ENCODE measurements around the gene TFEB.

Gene TFEB

GRCh38 chr6:41696788-41697187, 38.6 kb downstream of the TFEB start:
- TF ChIP-seq CEBPB (IDR thresholded peaks at IDR 0.05) (no peak), YY1 (IDR thresholded peaks at IDR 0.05; ENCODE audit: low read depth) (no peak), TAF1 (IDR thresholded peaks at IDR 0.05; ENCODE audit: low read depth) (no peak), USF1 (IDR thresholded peaks at IDR 0.05) (no peak), EGR1 (IDR thresholded peaks at IDR 0.05) (no peak), REST (IDR thresholded peaks at IDR 0.05; ENCODE audit: low read depth) (no peak), MAX (IDR thresholded peaks at IDR 0.05) (no peak), EP300 (IDR thresholded peaks at IDR 0.05; ENCODE audit: borderline replicate concordance) (no peak), NFIC (IDR thresholded peaks at IDR 0.05) (no peak), TCF12 (IDR thresholded peaks at IDR 0.05; ENCODE audit: low read depth) (no peak)

GRCh38 chr6:41695825-41696224, 39.6 kb downstream of the TFEB start:
- TF ChIP-seq YY1 (IDR thresholded peaks at IDR 0.05; ENCODE audit: low read depth) (no peak), ZBTB7A (IDR thresholded peaks at IDR 0.05; ENCODE audit: low read depth) (no peak), USF1 (IDR thresholded peaks at IDR 0.05) (no peak), FOXM1 (IDR thresholded peaks at IDR 0.05; ENCODE audit: borderline replicate concordance, low read depth) (no peak)

GRCh38 chr6:41694815-41695526, 40.4 kb downstream of the TFEB start:
- TF ChIP-seq RAD21 (IDR thresholded peaks at IDR 0.05; ENCODE audit: low read depth) (no peak), TEAD4 (IDR thresholded peaks at IDR 0.05) (no peak), YY1 (IDR thresholded peaks at IDR 0.05; ENCODE audit: low read depth) (no peak), MAX (IDR thresholded peaks at IDR 0.05) (no peak), NFIC (IDR thresholded peaks at IDR 0.05) (no peak), USF1 (IDR thresholded peaks at IDR 0.05) (no peak), EGR1 (IDR thresholded peaks at IDR 0.05) (no peak), FOXM1 (IDR thresholded peaks at IDR 0.05; ENCODE audit: borderline replicate concordance, low read depth) (no peak), ZBTB7A (IDR thresholded peaks at IDR 0.05; ENCODE audit: low read depth) (no peak), REST (IDR thresholded peaks at IDR 0.05; ENCODE audit: low read depth) (no peak), CREB1 (IDR thresholded peaks at IDR 0.05; ENCODE audit: low read depth) (no peak), EP300 (IDR thresholded peaks at IDR 0.05; ENCODE audit: borderline replicate concordance) (no peak), TCF12 (IDR thresholded peaks at IDR 0.05; ENCODE audit: low read depth) (no peak), TAF1 (IDR thresholded peaks at IDR 0.05; ENCODE audit: low read depth) (no peak), CEBPB (IDR thresholded peaks at IDR 0.05) (no peak)

GRCh38 chr6:41693281-41694240, 41.8 kb downstream of the TFEB start:
- TF ChIP-seq CREB1 (IDR thresholded peaks at IDR 0.05; ENCODE audit: low read depth), result no peak
- TF ChIP-seq EP300 (IDR thresholded peaks at IDR 0.05; ENCODE audit: borderline replicate concordance), result no peak
- no peak for TF ChIP-seq EGR1 (IDR thresholded peaks at IDR 0.05)
- TF ChIP-seq RAD21 (IDR thresholded peaks at IDR 0.05; ENCODE audit: low read depth), result no peak
- TF ChIP-seq TAF1 (IDR thresholded peaks at IDR 0.05; ENCODE audit: low read depth), result no peak
- no peak for TF ChIP-seq TEAD4 (IDR thresholded peaks at IDR 0.05)
- TF ChIP-seq FOXM1 (IDR thresholded peaks at IDR 0.05; ENCODE audit: borderline replicate concordance, low read depth), result no peak
- no peak for TF ChIP-seq YY1 (IDR thresholded peaks at IDR 0.05; ENCODE audit: low read depth)
- no peak for TF ChIP-seq MAX (IDR thresholded peaks at IDR 0.05)

- TF ChIP-seq EGR1 (IDR thresholded peaks at IDR 0.05) (no peak), CEBPB (IDR thresholded peaks at IDR 0.05) (no peak), TAF1 (IDR thresholded peaks at IDR 0.05; ENCODE audit: low read depth) (no peak), YY1 (IDR thresholded peaks at IDR 0.05; ENCODE audit: low read depth) (no peak), ZBTB7A (IDR thresholded peaks at IDR 0.05; ENCODE audit: low read depth) (no peak), NFIC (IDR thresholded peaks at IDR 0.05) (no peak), CREB1 (IDR thresholded peaks at IDR 0.05; ENCODE audit: low read depth) (no peak), TEAD4 (IDR thresholded peaks at IDR 0.05) (no peak), EP300 (IDR thresholded peaks at IDR 0.05; ENCODE audit: borderline replicate concordance) (no peak), TCF12 (IDR thresholded peaks at IDR 0.05; ENCODE audit: low read depth) (no peak), MAX (IDR thresholded peaks at IDR 0.05) (no peak), FOXM1 (IDR thresholded peaks at IDR 0.05; ENCODE audit: borderline replicate concordance, low read depth) (no peak)
These were observed 42.7 kb downstream of the TFEB start for GRCh38 chr6:41692730-41693129.

Measured in Ishikawa (cell line).